IMR-90 (cell line): ENCODE results near the gene IQGAP2. TPM values are rescaled to one million over a fixed set of nuclear protein-coding genes. Genes with fewer than 3 reads are reported as not detected.

Experiments used
- ATAC-seq: fragments of 200-7000 bp; cut with Tn5 transposase; 2 replicates; pipeline ENCODE4 v1.9.1; 2020; ENCODE audit warnings: low read depth, mild to moderate bottlenecking, moderate library complexity
- BruUV-seq: library from RNA; stranded (reverse); fragments of 400-500 nt; replicated peaks from 2 replicates; lab custom pipeline; 2021; lab: Mats Ljungman, UMichigan
- CTCF ChIA-PET: fragments of 300-600 bp; formaldehyde crosslinking; extraction: SDS; loops from one replicate; lab custom pipeline; 2021; ENCODE audit warnings: antibody characterized with exemption; lab: Yijun Ruan, JAX
- POLR2A ChIA-PET: fragments of 300-600 bp; sonication (Branson Sonifier 250); formaldehyde crosslinking; loops from one replicate; lab custom pipeline; 2022; ENCODE audit warnings: antibody characterized with exemption; ENCODE audit not compliant: unreplicated experiment; lab: Charles Lee
- DNase-seq: peaks from one replicate; pipeline ENCODE4 v3.0.0; 2013
- H2AFZ ChIP-seq: replicated peaks from 2 replicates; pipeline ENCODE3; 2013; ENCODE audit warnings: low read length, mild to moderate bottlenecking; ENCODE audit not compliant: poor library complexity
- H2AK5ac ChIP-seq: 2 replicates; pipeline ENCODE4 v1.6.1; 2013; ENCODE audit warnings: low read depth, low read length, inconsistent platforms
- H2AK9ac ChIP-seq: replicated peaks from 2 replicates; pipeline ENCODE3; 2013; ENCODE audit warnings: mild to moderate bottlenecking, low read depth, low read length, moderate library complexity; ENCODE audit not compliant: poor library complexity
- H2BK120ac ChIP-seq: 2 replicates; pipeline ENCODE4 v1.6.1; 2013; ENCODE audit warnings: low read depth, low read length, inconsistent platforms
- H2BK15ac ChIP-seq: 3 replicates; pipeline ENCODE4 v1.6.1; 2013; ENCODE audit warnings: low read depth, low read length, inconsistent platforms
- H2BK20ac ChIP-seq: 2 replicates; pipeline ENCODE4 v1.6.1; 2013; ENCODE audit warnings: low read depth, mild to moderate bottlenecking, inconsistent platforms, low read length, moderate library complexity
- H2BK5ac ChIP-seq: 2 replicates; pipeline ENCODE4 v1.6.1; 2013; ENCODE audit warnings: mild to moderate bottlenecking, low read depth, low read length, inconsistent platforms; ENCODE audit not compliant: poor library complexity, severe bottlenecking
- H3K14ac ChIP-seq: replicated peaks from 2 replicates; pipeline ENCODE4 v1.6.1; 2013; ENCODE audit warnings: low read depth, low read length, inconsistent platforms
- H3K18ac ChIP-seq: 2 replicates; pipeline ENCODE4 v1.6.1; 2013; ENCODE audit warnings: low read depth, low read length, control low read depth
- H3K23ac ChIP-seq: 2 replicates; pipeline ENCODE4 v1.6.1; 2013; ENCODE audit warnings: low read depth, low read length, inconsistent platforms
- H3K27ac ChIP-seq: 2 replicates; pipeline ENCODE4 v1.5.1; 2013; ENCODE audit warnings: mild to moderate bottlenecking, control low read depth, low read length; ENCODE audit not compliant: insufficient read depth
- H3K27me3 ChIP-seq: 2 replicates; pipeline ENCODE4 v1.6.1; 2013; ENCODE audit warnings: low read length; ENCODE audit not compliant: control insufficient read depth, insufficient read depth
- H3K36me3 ChIP-seq: 2 replicates; pipeline ENCODE4 v1.6.1; 2013; ENCODE audit warnings: low read length, mixed read lengths; ENCODE audit not compliant: control insufficient read depth, insufficient read depth
- H3K4ac ChIP-seq: 2 replicates; pipeline ENCODE4 v1.6.1; 2013; ENCODE audit warnings: low read depth, low read length, inconsistent platforms
- H3K4me1 ChIP-seq: 2 replicates; pipeline ENCODE4 v1.6.1; 2013; ENCODE audit warnings: low read length, mixed read lengths; ENCODE audit not compliant: control insufficient read depth, insufficient read depth
- H3K4me2 ChIP-seq: 2 replicates; pipeline ENCODE4 v1.6.1; 2013; ENCODE audit warnings: low read depth, mild to moderate bottlenecking, control low read depth, low read length, moderate library complexity
- H3K4me3 ChIP-seq: 2 replicates; pipeline ENCODE4 v1.5.1; 2013; ENCODE audit warnings: low read depth, mild to moderate bottlenecking, control low read depth, low read length, moderate library complexity; ENCODE audit not compliant: insufficient read depth
- H3K56ac ChIP-seq: 2 replicates; pipeline ENCODE4 v1.6.1; 2013; ENCODE audit warnings: low read length, inconsistent platforms; ENCODE audit not compliant: insufficient read depth; ENCODE audit errors: extremely low read depth
- H3K79me1 ChIP-seq, 2 experiments: 2 replicates each; pipeline ENCODE4 v1.6.1; 2013; ENCODE audit warnings: low read length in 2 of 2, inconsistent platforms in 1 of 2, low read depth in 1 of 2
- H3K9ac ChIP-seq: 2 replicates; pipeline ENCODE4 v1.6.1; 2013; ENCODE audit warnings: low read depth, low read length, control low read depth
- H3K9me1 ChIP-seq: 2 replicates; pipeline ENCODE4 v1.6.1; 2013; ENCODE audit warnings: low read length, inconsistent platforms; ENCODE audit not compliant: insufficient read depth
- H3K9me3 ChIP-seq: 2 replicates; pipeline ENCODE4 v1.6.1; 2013; ENCODE audit warnings: low read length; ENCODE audit not compliant: control insufficient read depth, insufficient read depth
- H4K20me1 ChIP-seq: 2 replicates; pipeline ENCODE4 v1.6.1; 2013; ENCODE audit warnings: low read length, inconsistent platforms; ENCODE audit not compliant: insufficient read depth
- H4K5ac ChIP-seq: 2 replicates; pipeline ENCODE4 v1.6.1; 2013; ENCODE audit warnings: mild to moderate bottlenecking, low read depth, low read length, control low read depth
- H4K8ac ChIP-seq, 2 experiments: 2 replicates each; pipeline ENCODE4 v1.6.1; 2013; ENCODE audit warnings: low read depth in 2 of 2, low read length in 2 of 2, control low read depth in 1 of 2, inconsistent platforms in 1 of 2
- H4K91ac ChIP-seq: 2 replicates; pipeline ENCODE4 v1.6.1; 2013; ENCODE audit warnings: low read depth, low read length, inconsistent platforms; ENCODE audit not compliant: insufficient read depth
- BHLHE40 ChIP-seq: fragments of 150-350 bp; IDR thresholded peaks from 2 replicates; pipeline ENCODE4 v1.6.1; 2016; ENCODE audit warnings: mild to moderate bottlenecking, low read depth, low read length
- CEBPB ChIP-seq: IDR thresholded peaks from 2 replicates; pipeline ENCODE4 v1.6.1; 2012; ENCODE audit warnings: low read depth, low read length, improper control_type of control experiment
- CHD1 ChIP-seq: IDR thresholded peaks from 2 replicates; pipeline ENCODE4 v1.6.1; 2012; ENCODE audit warnings: low read depth, low read length, improper control_type of control experiment
- ELK1 ChIP-seq: fragments of 150-350 bp; IDR thresholded peaks from 2 replicates; pipeline ENCODE4 v1.6.1; 2016; ENCODE audit warnings: low read depth, mild to moderate bottlenecking, low read length, moderate library complexity, borderline replicate concordance
- FOS ChIP-seq: fragments of 150-350 bp; IDR thresholded peaks from 2 replicates; pipeline ENCODE4 v1.6.1; 2016; ENCODE audit warnings: low read depth, low read length
- MAFK ChIP-seq: IDR thresholded peaks from 2 replicates; pipeline ENCODE4 v1.6.1; 2012; ENCODE audit warnings: low read depth, low read length, improper control_type of control experiment
- MAZ ChIP-seq: IDR thresholded peaks from 2 replicates; pipeline ENCODE4 v1.6.1; 2012; ENCODE audit warnings: low read depth, mild to moderate bottlenecking, low read length, improper control_type of control experiment, moderate library complexity, borderline replicate concordance
- MXI1 ChIP-seq: IDR thresholded peaks from 2 replicates; pipeline ENCODE4 v1.6.1; 2012; ENCODE audit warnings: low read depth, mild to moderate bottlenecking, low read length, moderate library complexity, borderline replicate concordance
- NFE2L2 ChIP-seq: fragments of 150-350 bp; IDR thresholded peaks from 2 replicates; pipeline ENCODE4 v1.6.1; 2016; ENCODE audit warnings: low read depth, mild to moderate bottlenecking, low read length
- POLR2A ChIP-seq: IDR thresholded peaks from 2 replicates; pipeline ENCODE4 v1.6.1; 2012; ENCODE audit warnings: mild to moderate bottlenecking, low read depth, low read length
- RAD21 ChIP-seq: IDR thresholded peaks from 2 replicates; pipeline ENCODE4 v1.6.1; 2012; ENCODE audit warnings: low read length, improper control_type of control experiment
- RCOR1 ChIP-seq: IDR thresholded peaks from 2 replicates; pipeline ENCODE4 v1.6.1; 2012; ENCODE audit warnings: mild to moderate bottlenecking, low read length, improper control_type of control experiment; ENCODE audit not compliant: insufficient replicate concordance
- RFX5 ChIP-seq: IDR thresholded peaks from 2 replicates; pipeline ENCODE4 v1.8.0; 2012; ENCODE audit warnings: low read depth, mild to moderate bottlenecking, low read length, moderate library complexity
- SMC3 ChIP-seq: fragments of 150-350 bp; IDR thresholded peaks from 2 replicates; pipeline ENCODE4 v1.6.1; 2016; ENCODE audit warnings: low read depth, mild to moderate bottlenecking, antibody characterized with exemption, low read length, moderate library complexity
- WGBS, 2 experiments: methylation state at CpG; one replicate each; pipeline versions ENCODE4 v1.1.5 to v1.1.7; 2013; ENCODE audit warnings: missing lambda C conversion rate in 2 of 2; ENCODE audit not compliant: insufficient read length in 1 of 2; ENCODE audit errors: extremely low coverage in 2 of 2; 5-methylcytosine and 5-hydroxymethylcytosine counted together
- dilution Hi-C: fragments of 300-500 bp; cut with HindIII; formaldehyde crosslinking; loops from one replicate; pipeline ENCODE4 v1.14.3; 2018; ENCODE audit warnings: low sequenced_read_pairs; ENCODE audit not compliant: unreplicated experiment
- in situ Hi-C: fragments of 300-500 bp; cut with MboI; formaldehyde crosslinking; loops from 3 replicates; pipeline ENCODE4 v1.14.3; 2019; ENCODE audit warnings: low sequenced_read_pairs, inconsistent platforms, mixed read lengths
- intact Hi-C: fragments of 100-400 bp; cut with micrococcal nuclease; formaldehyde crosslinking; loops from 2 replicates; pipeline ENCODE4 v1.10.0; 2022
- polyA plus RNA-seq, 3 experiments: library from polyadenylated mRNA; depleted of rRNA; stranded (reverse); fragments of >200 nt; gene quantifications; 2 replicates each; pipeline ENCODE4 v1.2.3, GENCODE V29; 2012; ENCODE audit warnings: low replicate concordance in 1 of 3
- total RNA-seq: library from RNA; depleted of rRNA; stranded (reverse); fragments of >200 nt; gene quantifications from 2 replicates; pipeline ENCODE4 v1.2.3, GENCODE V29; 2012
- TF ChIP-seq, protein P1 (sequence below): conservative IDR thresholded peaks from 2 replicates; pipeline ENCODE4 v1.5.1; 2012; ENCODE audit warnings: mild to moderate bottlenecking, low read depth, low read length, improper control_type of control experiment
- TF ChIP-seq, protein P2 (sequence below): fragments of 150-350 bp; IDR thresholded peaks from 2 replicates; pipeline ENCODE4 v1.6.1; 2017; ENCODE audit warnings: mild to moderate bottlenecking, antibody characterized with exemption, low read length, low read depth

The IQGAP2 gene
- total and polyA plus RNA-seq, 2 of the 4 experiments (the other 2 are of a cell fraction) = 0.21 to 0.36 TPM

DNA sequence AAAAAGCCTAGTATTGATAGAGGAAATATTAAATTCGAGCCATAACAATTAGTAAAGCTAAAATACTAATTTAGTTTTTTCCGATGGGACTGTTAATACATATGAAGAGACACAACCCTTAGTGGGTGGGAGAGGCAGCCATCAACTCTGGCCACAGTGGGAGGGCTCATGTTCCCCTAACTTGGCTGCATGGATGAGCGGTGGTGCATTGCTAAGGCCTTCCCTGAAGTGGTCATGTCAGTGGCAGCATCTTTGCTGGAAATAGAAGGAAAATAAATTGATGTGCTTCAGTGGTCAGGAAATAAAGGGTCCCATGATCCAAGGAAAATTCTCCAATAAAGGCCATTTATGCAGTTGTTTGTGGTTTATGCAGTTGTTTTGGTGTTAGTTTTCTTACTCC lies 254.0 kb downstream of the IQGAP2 start:
- Histone ChIP-seq H3K18ac (no peak overlapping the region), H3K4me1 (peaks cover 4% of the 10 kb centered on the region; the same call in 1 of the 2 replicates), H4K5ac (no peak overlapping the region), H3K4ac (peak overlapping the region; percentile 37; the same call in 1 of the 2 replicates), H4K91ac (no peak overlapping the region), H3K9me3 (no peaks in the 10 kb centered on the region), H2AK9ac (no peak overlapping the region), H3K36me3 (no peaks in the 10 kb centered on the region), H3K79me1 (no peaks in the 10 kb centered on the region), H3K56ac (no peak overlapping the region), H4K20me1 (no peaks in the 10 kb centered on the region), H3K27me3 (no peaks in the 10 kb centered on the region), H3K27ac (no peak overlapping the region), H3K14ac (no peak overlapping the region), H3K23ac (no peak overlapping the region), H2AK5ac (0 out of 2 replicates have a peak overlapping the region, but pooled peaks have one; percentile 7), H2BK20ac (0 out of 2 replicates have a peak overlapping the region, but pooled peaks have one; percentile 3), H2AFZ (no peak overlapping the region), H4K8ac (no peak overlapping the region), H3K9me1 (no peaks in the 10 kb centered on the region), H3K4me3 (no peak overlapping the region), H3K4me2 (no peak overlapping the region), H3K9ac (no peak overlapping the region), H2BK5ac (no peak overlapping the region), H2BK15ac (no peak overlapping the region), H2BK120ac (no peak overlapping the region)
- ChIA-PET POLR2A (no interaction called here), CTCF (interaction anchor here (0.6 kb wide), 1 partner anchor 1281 kb away, joined by 5 read pairs; no protein-coding TSS in a partner anchor)
- ATAC-seq (no peak), DNase-seq (no peak)
- intact Hi-C loops = no loop called here
- 100% methylated on average over 1 of the region's 3 CpGs; no CpG with 5 or more reads in 1 of the 2 experiments for WGBS, 2 experiments
- BruUV-seq = no TSS peak
- dilution Hi-C loops = no loop called here
- TF ChIP-seq, protein P1, sequence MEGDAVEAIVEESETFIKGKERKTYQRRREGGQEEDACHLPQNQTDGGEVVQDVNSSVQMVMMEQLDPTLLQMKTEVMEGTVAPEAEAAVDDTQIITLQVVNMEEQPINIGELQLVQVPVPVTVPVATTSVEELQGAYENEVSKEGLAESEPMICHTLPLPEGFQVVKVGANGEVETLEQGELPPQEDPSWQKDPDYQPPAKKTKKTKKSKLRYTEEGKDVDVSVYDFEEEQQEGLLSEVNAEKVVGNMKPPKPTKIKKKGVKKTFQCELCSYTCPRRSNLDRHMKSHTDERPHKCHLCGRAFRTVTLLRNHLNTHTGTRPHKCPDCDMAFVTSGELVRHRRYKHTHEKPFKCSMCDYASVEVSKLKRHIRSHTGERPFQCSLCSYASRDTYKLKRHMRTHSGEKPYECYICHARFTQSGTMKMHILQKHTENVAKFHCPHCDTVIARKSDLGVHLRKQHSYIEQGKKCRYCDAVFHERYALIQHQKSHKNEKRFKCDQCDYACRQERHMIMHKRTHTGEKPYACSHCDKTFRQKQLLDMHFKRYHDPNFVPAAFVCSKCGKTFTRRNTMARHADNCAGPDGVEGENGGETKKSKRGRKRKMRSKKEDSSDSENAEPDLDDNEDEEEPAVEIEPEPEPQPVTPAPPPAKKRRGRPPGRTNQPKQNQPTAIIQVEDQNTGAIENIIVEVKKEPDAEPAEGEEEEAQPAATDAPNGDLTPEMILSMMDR = no peak
- no peak for TF ChIP-seq RFX5
- TF ChIP-seq, protein P2, sequence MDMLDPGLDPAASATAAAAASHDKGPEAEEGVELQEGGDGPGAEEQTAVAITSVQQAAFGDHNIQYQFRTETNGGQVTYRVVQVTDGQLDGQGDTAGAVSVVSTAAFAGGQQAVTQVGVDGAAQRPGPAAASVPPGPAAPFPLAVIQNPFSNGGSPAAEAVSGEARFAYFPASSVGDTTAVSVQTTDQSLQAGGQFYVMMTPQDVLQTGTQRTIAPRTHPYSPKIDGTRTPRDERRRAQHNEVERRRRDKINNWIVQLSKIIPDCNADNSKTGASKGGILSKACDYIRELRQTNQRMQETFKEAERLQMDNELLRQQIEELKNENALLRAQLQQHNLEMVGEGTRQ = no peak
- no peak for TF ChIP-seq MXI1
- no peak for TF ChIP-seq POLR2A
- no peak for TF ChIP-seq BHLHE40
- no peak for TF ChIP-seq NFE2L2
- TF ChIP-seq ELK1 = no peak
- no peak for TF ChIP-seq CHD1
- no peak for TF ChIP-seq FOS
- no peak for TF ChIP-seq MAFK
- TF ChIP-seq MAZ = no peak
- TF ChIP-seq RAD21 = no peak
- no peak for TF ChIP-seq SMC3
- TF ChIP-seq RCOR1 = no peak
- TF ChIP-seq CEBPB = no peak
- in situ Hi-C loops = no loop called here
